ENCODE data around the gene B3GNT2.

Gene B3GNT2

GRCh38 chr2:62236499-62236898, 40.6 kb downstream of the B3GNT2 start:
- TF ChIP-seq, protein P1, sequence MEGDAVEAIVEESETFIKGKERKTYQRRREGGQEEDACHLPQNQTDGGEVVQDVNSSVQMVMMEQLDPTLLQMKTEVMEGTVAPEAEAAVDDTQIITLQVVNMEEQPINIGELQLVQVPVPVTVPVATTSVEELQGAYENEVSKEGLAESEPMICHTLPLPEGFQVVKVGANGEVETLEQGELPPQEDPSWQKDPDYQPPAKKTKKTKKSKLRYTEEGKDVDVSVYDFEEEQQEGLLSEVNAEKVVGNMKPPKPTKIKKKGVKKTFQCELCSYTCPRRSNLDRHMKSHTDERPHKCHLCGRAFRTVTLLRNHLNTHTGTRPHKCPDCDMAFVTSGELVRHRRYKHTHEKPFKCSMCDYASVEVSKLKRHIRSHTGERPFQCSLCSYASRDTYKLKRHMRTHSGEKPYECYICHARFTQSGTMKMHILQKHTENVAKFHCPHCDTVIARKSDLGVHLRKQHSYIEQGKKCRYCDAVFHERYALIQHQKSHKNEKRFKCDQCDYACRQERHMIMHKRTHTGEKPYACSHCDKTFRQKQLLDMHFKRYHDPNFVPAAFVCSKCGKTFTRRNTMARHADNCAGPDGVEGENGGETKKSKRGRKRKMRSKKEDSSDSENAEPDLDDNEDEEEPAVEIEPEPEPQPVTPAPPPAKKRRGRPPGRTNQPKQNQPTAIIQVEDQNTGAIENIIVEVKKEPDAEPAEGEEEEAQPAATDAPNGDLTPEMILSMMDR (IDR thresholded peaks at IDR 0.05; ENCODE audit: low read depth, low read length): no peak
- DNase-seq (ENCODE audit: low read depth in 2 of 2): no peak
- no peak overlapping the region for H3K4me3 ChIP-seq (replicated peaks in 1 of 2; ENCODE audit: low read depth in 2 of 2, low read length in 2 of 2)

- H3K4me3 ChIP-seq (replicated peaks in 1 of 2; ENCODE audit: low read depth in 2 of 2, low read length in 2 of 2): no peak overlapping the region
- DNase-seq (ENCODE audit: low read depth in 2 of 2): no peak
- TF ChIP-seq, protein P1 (IDR thresholded peaks at IDR 0.05; ENCODE audit: low read depth, low read length): no peak
Observed at GRCh38 chr2:62238236-62238635, 42.3 kb downstream of the B3GNT2 start.

DNA sequence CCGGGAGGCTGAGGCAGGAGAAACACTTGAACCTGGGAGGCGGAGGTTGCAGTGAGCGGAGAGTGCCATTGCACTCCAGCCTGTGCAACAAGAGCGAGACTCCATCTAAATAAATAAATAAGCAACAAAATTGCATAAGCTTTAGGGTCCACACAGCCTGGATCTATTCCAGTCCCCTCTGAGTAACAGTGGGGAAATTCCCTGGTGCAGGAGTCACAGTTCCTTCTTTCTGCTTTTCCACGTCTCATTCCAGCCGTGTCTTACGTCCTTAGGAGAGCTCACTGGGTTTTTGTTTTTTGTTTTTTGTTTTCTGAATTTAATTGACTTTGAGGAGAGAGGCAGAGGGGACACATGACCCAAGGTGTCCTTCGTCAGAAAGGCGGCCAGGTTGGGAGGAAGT, 44.6 kb downstream of the B3GNT2 start:
- no peak overlapping the region for H3K4me3 ChIP-seq (replicated peaks in 1 of 2; ENCODE audit: low read depth in 2 of 2, low read length in 2 of 2)
- peak in 1 of 2 donors; percentile 27 for DNase-seq (ENCODE audit: low read depth in 2 of 2)
- TF ChIP-seq, protein P1 (IDR thresholded peaks at IDR 0.05; ENCODE audit: low read depth, low read length): no peak

GRCh38 chr2:62243983-62244382, 48.1 kb downstream of the B3GNT2 start:
- no peak overlapping the region for H3K4me3 ChIP-seq (replicated peaks in 1 of 2; ENCODE audit: low read depth in 2 of 2, low read length in 2 of 2)
- TF ChIP-seq, protein P1 (IDR thresholded peaks at IDR 0.05; ENCODE audit: low read depth, low read length): no peak
- DNase-seq (ENCODE audit: low read depth in 2 of 2): no peak

DNA sequence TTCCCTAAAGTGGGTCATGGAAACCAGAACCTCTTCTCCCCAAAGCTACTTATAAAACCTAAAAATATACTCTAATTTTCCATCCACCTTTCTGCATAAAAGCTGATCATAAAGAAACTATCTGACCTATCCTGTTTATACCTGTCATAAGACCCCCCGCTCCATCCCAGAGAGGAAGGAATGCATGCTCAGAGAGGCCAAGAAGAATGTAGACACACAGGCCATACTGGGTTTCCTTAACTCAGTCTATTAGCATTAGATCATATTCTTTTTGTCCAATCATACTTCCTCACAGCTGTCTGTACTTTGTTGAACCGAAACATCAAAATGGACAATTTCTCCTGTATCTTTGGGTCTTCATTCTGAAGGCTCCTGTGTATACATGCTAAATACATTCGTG, 52.3 kb downstream of the B3GNT2 start:
- DNase-seq (ENCODE audit: low read depth in 2 of 2): no peak
- TF ChIP-seq, protein P1 (IDR thresholded peaks at IDR 0.05; ENCODE audit: low read depth, low read length): no peak
- H3K4me3 ChIP-seq (replicated peaks in 1 of 2; ENCODE audit: low read depth in 2 of 2, low read length in 2 of 2): no peak overlapping the region

DNA sequence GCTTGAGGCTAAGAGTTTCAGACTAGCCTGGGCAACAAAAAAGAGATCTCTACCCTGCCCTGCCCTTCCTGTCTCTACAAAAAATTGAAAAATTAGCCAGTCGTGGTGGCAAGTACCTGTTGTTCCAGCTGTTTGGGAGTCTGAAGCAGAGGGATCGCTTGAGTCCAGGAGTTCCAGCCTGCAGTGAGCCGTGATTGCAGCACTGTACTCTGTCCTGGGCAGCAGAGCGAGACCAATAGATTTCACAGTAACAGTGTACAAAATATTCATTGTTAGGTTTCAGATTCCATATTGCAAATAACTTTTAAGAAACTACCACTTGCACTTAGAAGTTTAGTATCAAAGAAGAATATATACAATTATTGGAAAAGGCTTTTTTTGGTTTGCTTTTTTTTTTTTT, 54.3 kb downstream of the B3GNT2 start:
- TF ChIP-seq, protein P1 (IDR thresholded peaks at IDR 0.05; ENCODE audit: low read depth, low read length): no peak
- no peak for DNase-seq (ENCODE audit: low read depth in 2 of 2)
- no peak overlapping the region for H3K4me3 ChIP-seq (replicated peaks in 1 of 2; ENCODE audit: low read depth in 2 of 2, low read length in 2 of 2)

Data from cardiac fibroblast (primary cell).